GM18867 (cell line): ENCODE data around the gene ATP5F1A.
"Not testable (repeated sequence)": the region's sequence is repeated elsewhere in the genome, so short reads cannot be mapped to it uniquely, and the experiment has no call there.

Experiments
- ATAC-seq: cut with Tn5 transposase; IDR thresholded peaks from one replicate; pipeline ENCODE4 v1.9.1; 2021; ENCODE audit warnings: mild to moderate bottlenecking, moderate library complexity; ENCODE audit not compliant: unreplicated experiment

The ATP5F1A gene

DNA sequence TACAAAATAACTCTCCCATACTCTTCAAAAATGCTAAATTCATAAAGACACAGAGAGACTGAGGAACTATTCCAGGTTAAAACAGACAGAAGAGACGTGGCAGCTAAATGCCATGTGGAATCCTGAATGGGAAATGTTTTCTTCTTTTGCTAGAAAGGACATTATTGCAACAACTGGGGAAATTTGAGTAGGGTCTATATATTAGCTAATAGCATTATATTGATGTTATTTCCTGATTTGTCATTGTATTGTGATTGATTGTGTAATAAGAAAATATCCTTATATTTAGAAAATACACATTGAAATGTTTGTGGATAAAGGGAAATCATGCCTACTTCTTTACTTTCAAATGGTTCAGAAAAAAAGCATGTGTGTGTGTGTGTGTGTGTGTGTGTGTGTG lies 49.5 kb downstream of the ATP5F1A start:
- ATAC-seq, result no peak

DNA sequence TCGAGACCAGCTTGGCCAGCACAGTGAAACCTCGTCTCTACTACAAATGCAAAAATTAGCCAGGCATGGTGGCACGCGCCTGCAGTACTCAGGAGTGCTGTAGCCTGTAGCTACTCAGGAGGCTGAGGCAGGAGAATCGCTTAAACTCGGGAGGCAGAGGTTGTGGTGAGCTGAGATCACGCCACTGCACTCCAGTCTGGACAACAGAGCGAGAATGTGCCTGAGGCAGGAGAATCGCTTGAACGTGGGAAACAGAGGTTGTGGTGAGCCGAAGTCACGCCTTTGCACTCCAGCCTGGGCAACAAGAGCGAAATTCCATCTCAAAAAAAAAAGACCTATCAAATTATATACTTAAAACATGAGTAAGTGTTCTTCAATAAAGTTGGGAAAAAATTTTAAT lies 50.7 kb downstream of the ATP5F1A start:
- not testable (repeated sequence) for ATAC-seq

DNA sequence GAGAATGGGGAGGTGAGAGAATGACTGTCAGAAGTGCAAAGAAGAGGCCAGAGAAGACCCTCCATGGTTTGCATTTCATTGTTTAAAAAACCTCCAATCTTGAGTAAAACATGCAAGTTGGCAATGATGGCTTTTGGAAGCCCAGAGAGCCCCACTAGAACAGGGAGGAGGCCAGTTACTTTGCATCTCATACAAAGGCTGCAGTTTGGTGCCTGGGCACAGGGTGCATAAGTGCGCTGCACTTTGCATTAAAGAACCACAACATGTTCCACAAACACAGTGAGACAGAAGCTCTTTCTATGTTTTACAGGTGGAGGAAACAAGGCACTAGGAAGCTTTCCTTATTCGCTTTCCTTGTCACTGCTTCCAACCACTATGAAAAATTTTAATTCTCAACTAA lies 51.4 kb downstream of the ATP5F1A start:
- no peak for ATAC-seq

DNA sequence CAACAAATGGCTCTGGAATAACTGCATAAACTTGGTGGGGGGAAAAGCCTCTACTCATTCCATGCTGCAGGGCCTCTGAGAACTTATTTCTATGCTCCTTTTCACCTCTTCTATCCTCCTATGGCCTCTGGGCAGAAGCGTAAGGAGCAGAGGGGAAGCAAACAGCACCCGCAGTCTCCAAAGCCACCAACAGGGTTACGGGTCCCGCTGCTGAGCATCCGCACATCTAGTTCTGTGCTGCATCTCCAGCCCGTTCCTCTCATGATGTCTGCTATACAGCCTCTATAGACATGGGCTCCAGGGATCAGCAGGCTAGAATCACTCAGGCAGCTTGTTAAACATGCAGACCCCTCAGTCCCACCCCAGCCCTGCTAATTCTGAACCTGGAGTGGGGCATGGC lies 52.0 kb downstream of the ATP5F1A start:
- ATAC-seq, result no peak

DNA sequence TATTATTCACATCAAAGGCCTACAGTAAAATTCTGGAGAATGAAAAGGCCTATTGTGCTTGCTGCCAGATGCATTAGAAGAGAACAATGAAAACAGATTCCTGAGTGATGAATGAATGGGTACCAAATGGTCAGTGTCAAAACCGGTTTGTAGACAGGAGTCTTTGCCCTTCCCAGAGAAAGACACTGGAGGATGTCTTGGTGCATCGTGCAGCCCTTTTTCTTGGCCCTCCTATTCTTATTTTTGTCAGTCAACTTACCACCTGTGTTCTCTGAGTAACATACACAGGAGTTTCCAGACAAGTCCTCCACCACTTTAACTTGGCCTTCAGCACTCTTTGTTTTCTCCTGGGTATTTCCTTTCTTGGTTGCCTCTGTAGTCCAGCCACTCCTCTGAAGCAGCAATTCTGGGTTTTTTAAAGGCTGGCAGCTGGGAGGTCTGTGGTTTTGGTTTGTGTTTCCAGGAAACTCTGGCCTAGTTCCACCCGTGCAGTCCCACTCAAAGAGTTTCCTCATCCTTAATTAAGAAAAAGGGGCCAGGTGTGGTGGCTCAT lies 55.4 kb downstream of the ATP5F1A start:
- no peak for ATAC-seq

DNA sequence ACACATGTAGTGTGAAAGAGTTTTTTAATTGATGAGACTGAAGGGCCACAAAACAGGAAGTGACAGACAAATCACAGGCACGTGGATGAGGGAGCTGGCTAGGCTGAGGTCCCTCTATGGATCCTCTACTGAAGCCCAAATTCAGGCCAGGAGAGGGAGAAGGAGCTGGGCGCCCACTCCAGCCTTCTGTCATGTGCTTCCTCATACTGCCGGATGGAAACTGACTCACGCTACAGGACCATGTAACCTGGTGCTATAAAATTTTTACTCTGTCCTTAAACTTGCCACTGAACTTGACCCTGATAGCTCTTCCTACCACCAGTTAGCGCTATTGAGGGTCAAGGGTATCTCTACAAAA lies 57.4 kb downstream of the ATP5F1A start:
- no peak for ATAC-seq

DNA sequence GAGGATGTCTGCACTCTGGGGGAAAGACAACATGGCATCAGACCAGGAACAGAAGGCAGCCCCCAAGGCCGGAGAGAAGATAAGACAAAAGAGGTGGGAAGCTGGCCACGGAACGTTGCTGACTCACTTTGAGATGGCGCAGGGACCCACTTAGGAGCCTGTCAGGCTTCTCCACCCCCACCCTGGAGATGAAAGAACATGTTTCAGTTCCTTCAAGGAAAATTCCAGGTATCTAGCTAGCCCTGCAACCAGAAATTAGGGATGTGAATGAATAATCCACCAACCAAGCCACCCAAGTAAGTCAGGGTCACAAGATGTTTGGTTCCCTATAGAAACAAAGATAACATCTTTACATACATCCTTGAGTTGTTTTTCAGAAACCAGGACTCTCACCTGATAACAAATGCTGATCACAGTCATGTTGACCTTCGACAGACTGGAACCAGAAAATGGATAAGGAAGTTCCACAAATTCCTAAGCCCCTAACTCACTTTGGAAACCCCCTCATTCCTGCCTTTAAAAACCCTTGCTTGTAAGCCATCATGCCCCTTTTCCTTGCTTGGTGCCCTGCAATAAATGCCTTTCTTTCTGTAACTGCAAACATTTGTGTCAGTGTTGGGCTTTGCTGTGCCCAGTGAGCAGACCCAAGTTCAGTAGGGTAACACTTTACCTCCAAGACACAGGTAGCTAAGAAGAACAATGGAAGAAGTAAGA lies 57.9 kb downstream of the ATP5F1A start:
- no peak for ATAC-seq

DNA sequence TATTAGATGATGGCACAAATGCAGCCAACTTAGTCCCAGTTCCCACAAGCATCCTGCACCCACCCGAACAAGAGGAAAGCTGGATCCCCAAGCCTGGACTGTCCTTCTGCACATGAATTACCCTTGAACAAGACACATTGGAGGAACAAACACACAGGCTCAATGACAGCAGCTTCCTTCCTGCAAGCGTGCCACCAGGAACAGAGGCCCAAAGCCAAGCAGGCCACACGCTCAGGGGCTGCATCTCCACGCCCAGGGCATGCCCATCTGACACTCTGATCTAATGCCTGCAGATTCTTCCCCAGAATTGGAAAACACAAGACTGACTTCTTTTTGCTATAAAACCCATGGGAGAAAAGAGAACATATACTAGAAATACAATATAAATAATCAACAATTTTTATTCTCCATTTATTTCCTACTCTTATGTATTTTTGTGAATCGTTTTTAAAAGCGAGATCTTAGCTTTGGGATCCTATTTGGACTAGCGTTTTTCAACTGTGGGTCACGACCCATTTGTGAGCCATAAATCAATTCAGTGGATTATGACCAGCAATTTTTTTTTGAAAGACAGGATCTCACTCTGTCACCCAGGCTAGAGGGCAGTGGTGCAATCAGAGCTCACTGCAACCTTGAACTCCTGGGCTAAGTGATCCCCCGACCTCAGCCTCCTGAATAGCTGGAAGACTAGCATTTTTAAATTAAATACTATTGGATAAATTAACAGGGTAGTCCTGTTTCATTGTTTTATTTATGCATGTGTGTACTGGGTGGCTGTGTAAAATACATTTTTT lies 60.4 kb downstream of the ATP5F1A start:
- no peak for ATAC-seq

DNA sequence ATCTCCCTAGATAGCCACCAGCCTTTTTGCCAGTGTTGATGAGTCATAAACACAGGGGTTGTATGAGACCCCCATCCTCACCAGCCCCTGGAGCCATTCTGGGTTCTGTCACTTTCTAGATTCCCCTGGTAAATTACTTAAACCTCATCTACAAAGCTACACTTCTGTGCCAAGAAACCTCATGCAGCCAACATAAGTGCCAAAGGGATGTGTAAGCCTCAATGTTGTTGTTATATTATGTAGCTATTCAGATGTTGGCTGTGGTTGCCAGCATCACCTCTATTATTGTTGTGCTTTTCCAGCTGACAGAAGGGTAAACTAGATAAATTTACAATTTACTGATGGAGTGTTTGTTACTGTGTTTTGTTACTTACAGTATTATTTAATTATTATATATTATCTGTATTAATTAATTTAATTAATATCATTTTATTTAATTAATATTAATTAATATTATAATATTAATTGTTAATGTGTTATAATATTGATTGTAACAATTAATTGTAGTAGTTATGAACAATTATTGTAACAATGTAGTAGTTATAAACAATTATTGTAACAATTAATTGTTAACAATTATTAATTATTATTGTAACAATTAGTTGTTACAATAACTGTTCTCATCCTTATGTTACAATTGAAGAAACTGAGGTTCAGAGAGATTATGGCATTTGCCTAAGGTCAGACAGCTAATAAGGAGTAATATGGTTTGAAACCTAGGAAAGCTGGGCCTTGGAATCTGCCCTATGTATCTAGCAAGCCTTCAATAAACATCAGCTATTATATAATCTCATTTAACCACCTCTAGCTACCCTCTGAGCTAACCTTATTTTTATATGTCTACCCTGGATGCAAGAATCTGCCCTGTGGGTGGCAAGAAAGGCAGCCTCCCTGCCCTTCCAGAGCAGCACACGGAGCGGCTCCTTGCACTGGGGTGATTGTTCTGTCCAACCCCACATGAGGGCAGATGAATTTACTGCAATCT lies 62.1 kb downstream of the ATP5F1A start:
- ATAC-seq, result no peak

DNA sequence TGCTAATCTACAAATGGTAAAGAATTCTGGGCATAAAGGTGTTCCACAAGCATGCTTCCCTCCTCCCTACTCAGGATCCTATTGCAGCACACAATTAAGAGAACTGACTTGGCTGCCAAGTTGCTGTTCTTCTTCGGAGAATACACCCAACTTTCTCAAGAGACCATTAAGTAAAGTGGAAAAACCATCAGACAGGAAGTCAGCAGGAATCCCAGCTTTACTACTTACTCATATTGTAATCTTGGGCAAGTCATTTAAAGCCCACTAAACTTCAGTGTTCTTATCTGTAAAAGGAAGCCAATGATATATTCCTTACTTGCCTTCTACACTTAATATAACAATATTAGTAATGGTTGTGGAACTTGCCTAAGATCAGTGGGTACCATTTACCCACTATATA lies 63.9 kb downstream of the ATP5F1A start:
- no peak for ATAC-seq

DNA sequence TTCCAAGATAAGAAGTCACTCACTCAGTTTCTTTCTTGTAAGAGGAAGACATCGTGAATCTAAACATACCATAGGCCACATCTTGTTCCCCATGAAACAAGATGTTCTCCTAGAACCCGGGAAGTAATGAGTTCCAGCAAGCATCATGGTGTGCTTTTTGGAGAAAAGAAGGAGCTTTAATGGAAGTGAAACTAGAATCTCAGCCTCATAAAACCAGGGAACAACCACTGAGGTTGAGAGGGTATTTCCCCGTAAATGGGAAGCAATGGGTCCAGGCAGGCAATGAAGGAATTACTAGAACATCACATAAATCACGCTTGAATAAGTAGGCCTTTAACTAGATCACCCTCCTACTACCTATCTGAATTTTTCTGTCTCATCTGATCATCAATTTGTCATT lies 66.4 kb downstream of the ATP5F1A start:
- no peak for ATAC-seq
